GM12878 (cell line): Measurements from ENCODE around the gene ADGRF4. TPM values are rescaled to one million over a fixed set of nuclear protein-coding genes. Genes with fewer than 3 reads are reported as not detected.

Source experiments
- ATAC-seq: fragments of 200-7000 bp; cut with Tn5 transposase; 3 replicates; pipeline ENCODE4 v1.9.1; 2020; ENCODE audit warnings: mild to moderate bottlenecking, moderate library complexity
- BruUV-seq: library from RNA; stranded (reverse); fragments of 400-500 nt; replicated peaks from 2 replicates; lab custom pipeline; 2021; lab: Mats Ljungman, UMichigan
- CTCF ChIA-PET: fragments of 300-600 bp; sonication (Branson Sonifier 250); formaldehyde crosslinking; extraction: SDS; loops from one replicate; lab custom pipeline; 2021; ENCODE audit warnings: inconsistent platforms; lab: Yijun Ruan, JAX
- POLR2A ChIA-PET: fragments of 350-600 bp; formaldehyde crosslinking; extraction: SDS; loops from one replicate; lab custom pipeline; 2021; ENCODE audit warnings: inconsistent platforms; lab: Charles Lee
- RAD21 ChIA-PET: fragments of 300-600 bp; sonication (Branson Sonifier 250); formaldehyde crosslinking; loops from one replicate; lab custom pipeline; 2023; ENCODE audit warnings: antibody characterized with exemption; ENCODE audit not compliant: unreplicated experiment; lab: Charles Lee
- SMC1A ChIA-PET: fragments of 300-600 bp; sonication (Branson Sonifier 250); formaldehyde crosslinking; loops from one replicate; lab custom pipeline; 2023; ENCODE audit not compliant: unreplicated experiment, uncharacterized antibody; lab: Charles Lee
- DNase-seq: peaks from one replicate; pipeline ENCODE4 v3.0.0-alpha.2; 2011; ENCODE audit warnings: low read depth, low spot score
- FAIRE-seq: peaks from 3 replicates; lab custom pipeline; 2011; peaks lifted over from hg19 to GRCh38; lab: Jason Lieb, UNC
- H2AFZ ChIP-seq: 2 replicates; pipeline ENCODE4 v1.6.0; 2011; ENCODE audit warnings: low read depth, low read length, control low read depth; ENCODE audit not compliant: control insufficient read depth
- H3K27ac ChIP-seq: 2 replicates; pipeline ENCODE4 v1.5.1; 2011; ENCODE audit warnings: control low read depth; ENCODE audit not compliant: control insufficient read depth, insufficient read depth
- H3K27me3 ChIP-seq, 2 experiments: replicated peaks in 1 of 2; 2 replicates each; pipeline versions ENCODE4 v1.6.0 to v1.6.1; 2011; ENCODE audit warnings: low read length in 1 of 2; ENCODE audit not compliant: control insufficient read depth in 2 of 2, insufficient read depth in 2 of 2
- H3K36me3 ChIP-seq, 2 experiments: 2 replicates each; pipeline ENCODE4 v1.5.1; 2011; ENCODE audit warnings: low read length in 1 of 2; ENCODE audit not compliant: control insufficient read depth in 2 of 2, insufficient read depth in 2 of 2
- H3K4me1 ChIP-seq: 2 replicates; pipeline ENCODE4 v1.6.1; 2011; ENCODE audit warnings: mild to moderate bottlenecking, low read length, moderate library complexity, mixed read lengths; ENCODE audit not compliant: control insufficient read depth, insufficient read depth
- H3K4me2 ChIP-seq: 2 replicates; pipeline ENCODE4 v1.6.0; 2011; ENCODE audit warnings: control low read depth; ENCODE audit not compliant: control insufficient read depth, insufficient read depth
- H3K4me3 ChIP-seq: fragments of 200-600 bp; sonication (generic); 2 replicates; pipeline ENCODE4 v1.5.1; 2016
- H3K79me2 ChIP-seq: 2 replicates; pipeline ENCODE4 v1.6.0; 2011; ENCODE audit warnings: low read length; ENCODE audit not compliant: control insufficient read depth, insufficient read depth
- H3K9ac ChIP-seq: 2 replicates; pipeline ENCODE4 v1.8.0; 2011; ENCODE audit warnings: low read length, control low read depth, mixed read lengths; ENCODE audit not compliant: control insufficient read depth, insufficient read depth
- H3K9me3 ChIP-seq: replicated peaks from 3 replicates; pipeline ENCODE4 v1.5.1; 2011; ENCODE audit warnings: mild to moderate bottlenecking, low read length; ENCODE audit not compliant: control insufficient read depth, insufficient read depth
- H4K20me1 ChIP-seq: 2 replicates; pipeline ENCODE4 v1.6.0; 2011; ENCODE audit not compliant: control insufficient read depth, insufficient read depth
- BCLAF1 ChIP-seq: fragments of 450-650 bp; IDR thresholded peaks from 2 replicates; pipeline ENCODE4 v1.6.1; 2017; ENCODE audit warnings: antibody characterized with exemption, mild to moderate bottlenecking, moderate library complexity
- IKZF1 ChIP-seq: fragments of 450-650 bp; conservative IDR thresholded peaks from 2 replicates; pipeline ENCODE4 v1.6.1; 2017; ENCODE audit warnings: antibody characterized with exemption, mild to moderate bottlenecking
- IRF4 ChIP-seq: IDR thresholded peaks from 2 replicates; pipeline ENCODE4 v1.6.1; 2011; ENCODE audit warnings: low read depth, low read length
- LARP7 ChIP-seq: fragments of 450-650 bp; IDR thresholded peaks from 2 replicates; pipeline ENCODE4 v1.6.1; 2017; ENCODE audit warnings: mild to moderate bottlenecking
- MEF2B ChIP-seq: fragments of 450-650 bp; IDR thresholded peaks from 2 replicates; pipeline ENCODE4 v1.6.1; 2018; ENCODE audit warnings: mild to moderate bottlenecking, moderate library complexity; ENCODE audit not compliant: partially characterized antibody, poor library complexity, severe bottlenecking
- MYB ChIP-seq: fragments of 150-350 bp; IDR thresholded peaks from 2 replicates; pipeline ENCODE4 v1.6.1; 2014; ENCODE audit warnings: mild to moderate bottlenecking, low read depth, low read length, borderline replicate concordance
- RCOR1 ChIP-seq: conservative IDR thresholded peaks from 2 replicates; pipeline ENCODE4 v1.6.1; 2012; ENCODE audit warnings: low read depth, low read length, improper control_type of control experiment
- SIN3A ChIP-seq: IDR thresholded peaks from 2 replicates; pipeline ENCODE4 v1.6.1; 2012; ENCODE audit warnings: low read depth, low read length, improper control_type of control experiment
- SMARCA5 ChIP-seq: fragments of 450-650 bp; IDR thresholded peaks from 2 replicates; pipeline ENCODE4 v1.6.1; 2017; ENCODE audit warnings: mild to moderate bottlenecking
- SRF ChIP-seq, 2 experiments: IDR thresholded peaks; 2 replicates each; pipeline ENCODE4 v1.6.1; 2011; ENCODE audit warnings: low read depth in 2 of 2, low read length in 2 of 2, mild to moderate bottlenecking in 1 of 2, moderate library complexity in 1 of 2
- ZNF24 ChIP-seq: fragments of 450-650 bp; IDR thresholded peaks from 2 replicates; pipeline ENCODE4 v1.6.1; 2017; ENCODE audit warnings: antibody characterized with exemption, mild to moderate bottlenecking
- WGBS: methylation state at CpG from one replicate; pipeline ENCODE4 v1.1.6; 2016; ENCODE audit warnings: low lambda C conversion rate; ENCODE audit not compliant: insufficient replicate concordance, insufficient coverage; ENCODE audit errors: missing lambda C conversion rate; 5-methylcytosine and 5-hydroxymethylcytosine counted together
- in situ Hi-C: fragments of 300-500 bp; cut with MboI; formaldehyde crosslinking; loops from 9 replicates; pipeline ENCODE4 v1.14.3; 2018; ENCODE audit warnings: mixed read lengths
- intact Hi-C: fragments of 100-400 bp; cut with micrococcal nuclease; formaldehyde crosslinking; loops from one replicate; pipeline ENCODE4 v1.14.2; 2022; ENCODE audit not compliant: unreplicated experiment
- polyA plus RNA-seq, 11 experiments: library from polyadenylated mRNA; depleted of rRNA in 4 of 11; unstranded in 6 of 11; stranded (reverse) in 5 of 11; fragments of >200 nt; fragmentation: Nextera tagmentation in 4 of 11; fragmentation: Illumina TruSeq in 1 of 11; extraction: Ambion mirVana in 4 of 11; extraction: Trizol in 1 of 11; gene quantifications; 1 replicate in 1 of 11; 2 replicates in 10 of 11; pipeline versions ENCODE4 v1.2.1 to v1.2.3, GENCODE V29; 2011 to 2016; ENCODE audit warnings: inconsistent platforms in 2 of 11, missing spikeins in 2 of 11, low read depth in 1 of 11
- total RNA-seq, 4 experiments: library from RNA; depleted of rRNA in 3 of 4; stranded (reverse); fragments of >200 nt in 3 of 4; fragmentation: Illumina TruSeq in 1 of 4; extraction: Trizol in 1 of 4; gene quantifications; 2 replicates each; pipeline versions ENCODE4 v1.2.1 to v1.2.3, GENCODE V29; 2013 to 2021
- TF ChIP-seq, protein P1 (sequence below): fragments of 450-650 bp; IDR thresholded peaks from 2 replicates; pipeline ENCODE4 v1.6.1; 2016; ENCODE audit warnings: mild to moderate bottlenecking, moderate library complexity, borderline replicate concordance
- TF ChIP-seq, protein P2 (sequence below): fragments of 450-650 bp; formaldehyde crosslinking; IDR thresholded peaks from 2 replicates; pipeline ENCODE4 v1.5.0; 2022; ENCODE audit warnings: mild to moderate bottlenecking, missing genetic modification characterization
- TF ChIP-seq, protein P3 (sequence below): IDR thresholded peaks from 2 replicates; pipeline ENCODE4 v1.6.1; 2012; ENCODE audit warnings: low read depth, low read length, improper control_type of control experiment

ADGRF4 gene
- total and polyA plus RNA-seq, 10 of the 15 experiments (the other 5 are each of a cell fraction or from before 2014, with no cell fraction given), result 0.04 to 0.12 (median 0.06) TPM; not detected in 5

DNA sequence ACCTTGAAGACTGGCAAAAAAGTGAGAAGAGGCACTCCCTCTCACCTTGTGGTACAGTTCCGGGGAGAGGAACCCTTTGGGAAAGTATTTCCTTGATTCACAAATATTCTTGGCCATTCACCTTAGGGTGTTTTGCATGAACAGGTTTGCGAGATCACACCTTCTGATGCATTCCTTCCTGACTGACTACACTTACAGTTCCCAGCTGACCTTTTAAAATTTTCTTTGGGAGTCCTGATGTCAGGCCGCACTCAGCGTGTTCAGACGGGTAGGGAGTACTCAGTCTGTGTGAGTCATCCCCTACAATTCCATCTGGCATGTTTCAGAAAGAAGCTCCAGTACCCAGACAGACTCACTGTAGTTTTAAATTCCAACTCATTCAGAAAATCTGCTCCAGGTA lies 1.7 kb downstream of the ADGRF4 start:
- H3K27ac ChIP-seq, result no peak overlapping the region
- no peak overlapping the region for H2AFZ ChIP-seq
- no TSS peak for BruUV-seq
- ChIA-PET SMC1A (interaction anchor here (2.0 kb wide), 1 partner anchor 34 kb away, joined by 8 read pairs; no protein-coding TSS in a partner anchor), CTCF (no interaction called here), RAD21 (no interaction called here), POLR2A (no interaction called here)
- DNase-seq (no peak), FAIRE-seq (no peak), ATAC-seq (no peak)
- H4K20me1 ChIP-seq, result no peaks in the 10 kb centered on the region
- no peak overlapping the region for H3K4me2 ChIP-seq
- no peak overlapping the region for H3K4me3 ChIP-seq
- no peak overlapping the region for H3K9ac ChIP-seq
- no peaks in the 10 kb centered on the region for H3K36me3 ChIP-seq
- 54% methylated on average over 5 of the region's 5 CpGs for WGBS
- intact Hi-C loops, result no loop called here
- no peaks in the 10 kb centered on the region for H3K27me3 ChIP-seq
- peaks cover 4% of the 10 kb centered on the region for H3K4me1 ChIP-seq
- no peaks in the 10 kb centered on the region for H3K79me2 ChIP-seq
- no peaks in the 10 kb centered on the region; the same call in 2 of the 3 replicates for H3K9me3 ChIP-seq
- in situ Hi-C loops, result no loop called here
- TF ChIP-seq MEF2B (no peak), IKZF1 (no peak), IRF4 (no peak), SRF (IDR thresholded peaks at IDR 0.05; ENCODE audit: low read depth in 2 of 2, low read length in 2 of 2) (no peak), SIN3A (no peak), BCLAF1 (no peak), MYB (no peak), ZNF24 (no peak), SMARCA5 (no peak), RCOR1 (no peak), LARP7 (no peak)
- TF ChIP-seq, protein P1, sequence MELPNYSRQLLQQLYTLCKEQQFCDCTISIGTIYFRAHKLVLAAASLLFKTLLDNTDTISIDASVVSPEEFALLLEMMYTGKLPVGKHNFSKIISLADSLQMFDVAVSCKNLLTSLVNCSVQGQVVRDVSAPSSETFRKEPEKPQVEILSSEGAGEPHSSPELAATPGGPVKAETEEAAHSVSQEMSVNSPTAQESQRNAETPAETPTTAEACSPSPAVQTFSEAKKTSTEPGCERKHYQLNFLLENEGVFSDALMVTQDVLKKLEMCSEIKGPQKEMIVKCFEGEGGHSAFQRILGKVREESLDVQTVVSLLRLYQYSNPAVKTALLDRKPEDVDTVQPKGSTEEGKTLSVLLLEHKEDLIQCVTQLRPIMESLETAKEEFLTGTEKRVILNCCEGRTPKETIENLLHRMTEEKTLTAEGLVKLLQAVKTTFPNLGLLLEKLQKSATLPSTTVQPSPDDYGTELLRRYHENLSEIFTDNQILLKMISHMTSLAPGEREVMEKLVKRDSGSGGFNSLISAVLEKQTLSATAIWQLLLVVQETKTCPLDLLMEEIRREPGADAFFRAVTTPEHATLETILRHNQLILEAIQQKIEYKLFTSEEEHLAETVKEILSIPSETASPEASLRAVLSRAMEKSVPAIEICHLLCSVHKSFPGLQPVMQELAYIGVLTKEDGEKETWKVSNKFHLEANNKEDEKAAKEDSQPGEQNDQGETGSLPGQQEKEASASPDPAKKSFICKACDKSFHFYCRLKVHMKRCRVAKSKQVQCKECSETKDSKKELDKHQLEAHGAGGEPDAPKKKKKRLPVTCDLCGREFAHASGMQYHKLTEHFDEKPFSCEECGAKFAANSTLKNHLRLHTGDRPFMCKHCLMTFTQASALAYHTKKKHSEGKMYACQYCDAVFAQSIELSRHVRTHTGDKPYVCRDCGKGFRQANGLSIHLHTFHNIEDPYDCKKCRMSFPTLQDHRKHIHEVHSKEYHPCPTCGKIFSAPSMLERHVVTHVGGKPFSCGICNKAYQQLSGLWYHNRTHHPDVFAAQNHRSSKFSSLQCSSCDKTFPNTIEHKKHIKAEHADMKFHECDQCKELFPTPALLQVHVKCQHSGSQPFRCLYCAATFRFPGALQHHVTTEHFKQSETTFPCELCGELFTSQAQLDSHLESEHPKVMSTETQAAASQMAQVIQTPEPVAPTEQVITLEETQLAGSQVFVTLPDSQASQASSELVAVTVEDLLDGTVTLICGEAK, result no peak
- TF ChIP-seq, protein P2, sequence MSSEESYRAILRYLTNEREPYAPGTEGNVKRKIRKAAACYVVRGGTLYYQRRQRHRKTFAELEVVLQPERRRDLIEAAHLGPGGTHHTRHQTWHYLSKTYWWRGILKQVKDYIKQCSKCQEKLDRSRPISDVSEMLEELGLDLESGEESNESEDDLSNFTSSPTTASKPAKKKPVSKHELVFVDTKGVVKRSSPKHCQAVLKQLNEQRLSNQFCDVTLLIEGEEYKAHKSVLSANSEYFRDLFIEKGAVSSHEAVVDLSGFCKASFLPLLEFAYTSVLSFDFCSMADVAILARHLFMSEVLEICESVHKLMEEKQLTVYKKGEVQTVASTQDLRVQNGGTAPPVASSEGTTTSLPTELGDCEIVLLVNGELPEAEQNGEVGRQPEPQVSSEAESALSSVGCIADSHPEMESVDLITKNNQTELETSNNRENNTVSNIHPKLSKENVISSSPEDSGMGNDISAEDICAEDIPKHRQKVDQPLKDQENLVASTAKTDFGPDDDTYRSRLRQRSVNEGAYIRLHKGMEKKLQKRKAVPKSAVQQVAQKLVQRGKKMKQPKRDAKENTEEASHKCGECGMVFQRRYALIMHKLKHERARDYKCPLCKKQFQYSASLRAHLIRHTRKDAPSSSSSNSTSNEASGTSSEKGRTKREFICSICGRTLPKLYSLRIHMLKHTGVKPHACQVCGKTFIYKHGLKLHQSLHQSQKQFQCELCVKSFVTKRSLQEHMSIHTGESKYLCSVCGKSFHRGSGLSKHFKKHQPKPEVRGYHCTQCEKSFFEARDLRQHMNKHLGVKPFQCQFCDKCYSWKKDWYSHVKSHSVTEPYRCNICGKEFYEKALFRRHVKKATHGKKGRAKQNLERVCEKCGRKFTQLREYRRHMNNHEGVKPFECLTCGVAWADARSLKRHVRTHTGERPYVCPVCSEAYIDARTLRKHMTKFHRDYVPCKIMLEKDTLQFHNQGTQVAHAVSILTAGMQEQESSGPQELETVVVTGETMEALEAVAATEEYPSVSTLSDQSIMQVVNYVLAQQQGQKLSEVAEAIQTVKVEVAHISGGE, result no peak
- TF ChIP-seq, protein P3, sequence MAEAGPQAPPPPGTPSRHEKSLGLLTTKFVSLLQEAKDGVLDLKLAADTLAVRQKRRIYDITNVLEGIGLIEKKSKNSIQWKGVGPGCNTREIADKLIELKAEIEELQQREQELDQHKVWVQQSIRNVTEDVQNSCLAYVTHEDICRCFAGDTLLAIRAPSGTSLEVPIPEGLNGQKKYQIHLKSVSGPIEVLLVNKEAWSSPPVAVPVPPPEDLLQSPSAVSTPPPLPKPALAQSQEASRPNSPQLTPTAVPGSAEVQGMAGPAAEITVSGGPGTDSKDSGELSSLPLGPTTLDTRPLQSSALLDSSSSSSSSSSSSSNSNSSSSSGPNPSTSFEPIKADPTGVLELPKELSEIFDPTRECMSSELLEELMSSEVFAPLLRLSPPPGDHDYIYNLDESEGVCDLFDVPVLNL, result no peak
